ENCODE results near the gene FKBP10.
"Not testable (repeated sequence)": the region's sequence is repeated elsewhere in the genome, so short reads cannot be mapped to it uniquely, and the experiment has no call there.

FKBP10 gene

GRCh38 chr17:41812381-41813151 lies at the start of gene FKBP10:
TSS of gene FKBP10 (plus strand) at chr17:41813004. CDS start at chr17:41813035, 31 bp downstream.
- peak; percentile 98 for DNase-seq

GRCh38 chr17:41763327-41763726 lies 49.5 kb upstream of the FKBP10 start:
- DNase-seq, result no peak

GRCh38 chr17:41766135-41766534 lies 46.7 kb upstream of the FKBP10 start:
- no peak for DNase-seq

- DNase-seq, result no peak
Observed at GRCh38 chr17:41767324-41768042, 45.3 kb upstream of the FKBP10 start.

- no peak for DNase-seq
Observed at GRCh38 chr17:41768682-41769288, 44.0 kb upstream of the FKBP10 start.

GRCh38 chr17:41769346-41769862 lies 43.4 kb upstream of the FKBP10 start:
- no peak for DNase-seq

GRCh38 chr17:41769985-41770384 lies 42.8 kb upstream of the FKBP10 start:
- no peak for DNase-seq

GRCh38 chr17:41771389-41772206 lies 41.2 kb upstream of the FKBP10 start:
- no peak for DNase-seq

- DNase-seq, result peak; percentile 96
Observed at GRCh38 chr17:41772218-41772585, 40.6 kb upstream of the FKBP10 start.

GRCh38 chr17:41772586-41773189 lies 40.1 kb upstream of the FKBP10 start:
- DNase-seq, result no peak

- peak; percentile 99 for DNase-seq
Observed at GRCh38 chr17:41773190-41773588, 39.6 kb upstream of the FKBP10 start.

- peak; percentile 80 for DNase-seq
Observed at GRCh38 chr17:41773731-41774193, 39.0 kb upstream of the FKBP10 start.

GRCh38 chr17:41775394-41776226 lies 37.2 kb upstream of the FKBP10 start:
- DNase-seq, result peak; percentile 94

GRCh38 chr17:41776262-41776900 lies 36.4 kb upstream of the FKBP10 start:
- DNase-seq, result not testable (repeated sequence)

GRCh38 chr17:41777157-41777573 lies 35.6 kb upstream of the FKBP10 start:
- peak; percentile 93 for DNase-seq

- no peak for DNase-seq
Observed at GRCh38 chr17:41777574-41778188, 35.1 kb upstream of the FKBP10 start.

GRCh38 chr17:41779954-41780353 lies 32.9 kb upstream of the FKBP10 start:
- DNase-seq, result no peak

GRCh38 chr17:41781404-41782110 lies 31.2 kb upstream of the FKBP10 start:
- DNase-seq, result no peak

- no peak for DNase-seq
Observed at GRCh38 chr17:41782142-41782541, 30.7 kb upstream of the FKBP10 start.
